H1 (cell line): ENCODE data around the gene FRMD5. TPM values are rescaled to one million over a fixed set of nuclear protein-coding genes. Genes with fewer than 3 reads are reported as not detected.

ENCODE experiments used
- CTCF ChIA-PET: fragments of 300-600 bp; sonication (Branson Sonifier 250); formaldehyde crosslinking; loops from one replicate; lab custom pipeline; 2021; ENCODE audit not compliant: partially characterized antibody; lab: Charles Lee
- POLR2A ChIA-PET: fragments of 300-600 bp; sonication (Branson Sonifier 250); formaldehyde crosslinking; loops from one replicate; lab custom pipeline; 2021; ENCODE audit warnings: inconsistent platforms; ENCODE audit not compliant: partially characterized antibody; lab: Charles Lee
- DNase-seq, 2 experiments: peaks; one replicate each; pipeline versions ENCODE4 v3.0.0 to v3.0.0-alpha.2; 2010 to 2022; ENCODE audit warnings: low spot score in 2 of 2, low read depth in 1 of 2, mixed read lengths in 1 of 2
- FAIRE-seq: peaks from 2 replicates; lab custom pipeline; 2011; peaks lifted over from hg19 to GRCh38; lab: Jason Lieb, UNC
- H2AFZ ChIP-seq: 2 replicates; pipeline ENCODE4 v1.8.1; 2012; ENCODE audit warnings: low read length, inconsistent platforms
- H2AK5ac ChIP-seq: 2 replicates; pipeline ENCODE4 v1.6.1; 2013; ENCODE audit warnings: low read depth, low read length
- H2BK120ac ChIP-seq: replicated peaks from 2 replicates; pipeline ENCODE3; 2013; ENCODE audit warnings: low read depth, low read length, inconsistent platforms
- H2BK12ac ChIP-seq: 2 replicates; pipeline ENCODE4 v1.6.1; 2013; ENCODE audit warnings: low read depth, low read length
- H2BK15ac ChIP-seq: 2 replicates; pipeline ENCODE4 v1.6.1; 2013; ENCODE audit warnings: low read length
- H2BK20ac ChIP-seq: 2 replicates; pipeline ENCODE4 v1.6.1; 2013; ENCODE audit warnings: low read length
- H2BK5ac ChIP-seq: 2 replicates; pipeline ENCODE4 v1.6.1; 2013; ENCODE audit warnings: low read depth, low read length
- H3K14ac ChIP-seq: 2 replicates; pipeline ENCODE4 v1.6.1; 2013; ENCODE audit warnings: inconsistent platforms; ENCODE audit not compliant: insufficient read length
- H3K18ac ChIP-seq: 2 replicates; pipeline ENCODE4 v1.6.1; 2013; ENCODE audit warnings: low read length; ENCODE audit errors: extremely low read depth
- H3K23ac ChIP-seq: 2 replicates; pipeline ENCODE4 v1.6.1; 2013; ENCODE audit warnings: inconsistent platforms; ENCODE audit not compliant: insufficient read length
- H3K23me2 ChIP-seq: 2 replicates; pipeline ENCODE4 v1.6.1; 2013; ENCODE audit warnings: low read depth, low read length
- H3K27ac ChIP-seq: 2 replicates; pipeline ENCODE4 v1.6.1; 2011; ENCODE audit warnings: low read depth, low read length, inconsistent platforms
- H3K27me3 ChIP-seq, 4 experiments: replicated peaks in 1 of 4; 1 replicate in 1 of 4; 2 replicates in 3 of 4; pipeline versions ENCODE4 v1.6.1 to v1.8.1; 2011 to 2013; ENCODE audit warnings: low read length in 3 of 4, mild to moderate bottlenecking in 3 of 4, inconsistent platforms in 2 of 4, mixed read lengths in 2 of 4, moderate library complexity in 1 of 4; ENCODE audit not compliant: control insufficient read depth in 3 of 4, insufficient read depth in 3 of 4; ENCODE audit errors: extremely low read depth in 1 of 4
- H3K36me3 ChIP-seq, 4 experiments: 2 replicates each; pipeline versions ENCODE4 v1.6.1 to v1.8.1; 2011 to 2013; ENCODE audit warnings: mild to moderate bottlenecking in 4 of 4, low read length in 3 of 4, moderate library complexity in 2 of 4, control low read depth in 1 of 4, inconsistent platforms in 1 of 4; ENCODE audit not compliant: insufficient read depth in 4 of 4, control insufficient read depth in 2 of 4
- H3K4ac ChIP-seq: replicated peaks from 2 replicates; pipeline ENCODE3; 2013; ENCODE audit warnings: low read length, low read depth, mixed read lengths, inconsistent platforms; ENCODE audit not compliant: insufficient read length
- H3K4me1 ChIP-seq, 4 experiments: replicated peaks in 1 of 4; 1 replicate in 1 of 4; 2 replicates in 3 of 4; pipeline versions ENCODE4 v1.6.1 to v1.8.1; 2011 to 2013; ENCODE audit warnings: low read length in 3 of 4, inconsistent platforms in 2 of 4, mixed read lengths in 1 of 4; ENCODE audit not compliant: insufficient read depth in 4 of 4, control insufficient read depth in 3 of 4
- H3K4me2 ChIP-seq, 2 experiments: 2 replicates each; pipeline versions ENCODE4 v1.6.1 to v1.8.1; 2011 to 2013; ENCODE audit warnings: low read depth in 2 of 2, low read length in 2 of 2, control low read depth in 1 of 2, inconsistent platforms in 1 of 2, mild to moderate bottlenecking in 1 of 2; ENCODE audit not compliant: insufficient read depth in 1 of 2
- H3K4me3 ChIP-seq, 4 experiments: fragments of 200-600, 300-600 bp in 1 of 4; sonication (generic), shearing (Covaris generic), sonication (Bioruptor Twin) in 1 of 4; 2 replicates each; pipeline versions ENCODE4 v1.5.1 to v1.8.1; 2011 to 2016; ENCODE audit warnings: low read length in 4 of 4, low read depth in 3 of 4, control low read depth in 2 of 4, inconsistent platforms in 2 of 4, mild to moderate bottlenecking in 2 of 4, mixed read lengths in 1 of 4, moderate library complexity in 1 of 4; ENCODE audit not compliant: insufficient read depth in 2 of 4; ENCODE audit errors: extremely low read depth in 1 of 4
- H3K56ac ChIP-seq: replicated peaks from 2 replicates; pipeline ENCODE3; 2013; ENCODE audit warnings: low read depth, mild to moderate bottlenecking, mixed read lengths, low read length, inconsistent platforms; ENCODE audit not compliant: insufficient read length
- H3K79me1 ChIP-seq: 2 replicates; pipeline ENCODE4 v1.6.1; 2013; ENCODE audit warnings: low read depth, low read length, control low read depth
- H3K79me2 ChIP-seq, 2 experiments: 2 replicates each; pipeline versions ENCODE4 v1.6.1 to v1.8.1; 2012 to 2013; ENCODE audit warnings: low read length in 2 of 2, mild to moderate bottlenecking in 2 of 2, inconsistent platforms in 1 of 2; ENCODE audit not compliant: insufficient read depth in 2 of 2, control insufficient read depth in 1 of 2
- H3K9ac ChIP-seq, 4 experiments: replicated peaks in 1 of 4; 1 replicate in 1 of 4; 2 replicates in 3 of 4; pipeline versions ENCODE4 v1.6.1 to v1.8.1; 2011 to 2013; ENCODE audit warnings: low read depth in 3 of 4, low read length in 3 of 4, control low read depth in 2 of 4, mild to moderate bottlenecking in 2 of 4, moderate library complexity in 2 of 4, inconsistent platforms in 1 of 4; ENCODE audit errors: extremely low read depth in 1 of 4
- H3K9me3 ChIP-seq, 2 experiments: 2 replicates each; pipeline versions ENCODE4 v1.6.1 to v1.8.1; 2012 to 2013; ENCODE audit warnings: mild to moderate bottlenecking in 2 of 2, moderate library complexity in 2 of 2, control low read depth in 1 of 2, inconsistent platforms in 1 of 2, low read depth in 1 of 2, low read length in 1 of 2, mixed read lengths in 1 of 2; ENCODE audit not compliant: insufficient read depth in 2 of 2
- H4K20me1 ChIP-seq, 2 experiments: replicated peaks in 1 of 2; 2 replicates each; pipeline versions ENCODE3 to v1.8.1; 2011 to 2013; ENCODE audit warnings: inconsistent platforms in 2 of 2, low read length in 2 of 2, mild to moderate bottlenecking in 1 of 2; ENCODE audit not compliant: insufficient read depth in 2 of 2, control insufficient read depth in 1 of 2
- H4K5ac ChIP-seq: 2 replicates; pipeline ENCODE4 v1.6.1; 2013; ENCODE audit warnings: low read length, low read depth, mixed read lengths, inconsistent platforms; ENCODE audit not compliant: insufficient read length
- H4K8ac ChIP-seq: 2 replicates; pipeline ENCODE4 v1.8.0; 2013; ENCODE audit warnings: mild to moderate bottlenecking, moderate library complexity, low read length, inconsistent platforms; ENCODE audit not compliant: insufficient read depth; ENCODE audit errors: extremely low read depth
- H4K91ac ChIP-seq: replicated peaks from 2 replicates; pipeline ENCODE3; 2013; ENCODE audit warnings: low read length, mixed read lengths, inconsistent platforms; ENCODE audit not compliant: insufficient read length
- ATF2 ChIP-seq: IDR thresholded peaks from 2 replicates; pipeline ENCODE4 v1.6.1; 2012; ENCODE audit warnings: low read length, inconsistent platforms
- BACH1 ChIP-seq: IDR thresholded peaks from 2 replicates; pipeline ENCODE4 v1.6.1; 2012; ENCODE audit warnings: low read length, improper control_type of control experiment
- CBX8 ChIP-seq: fragments of 300-800, 300-1000 bp; sonication (generic); IDR thresholded peaks from 2 replicates; pipeline ENCODE4 v1.7.1; 2016; ENCODE audit warnings: low read depth, low read length, borderline replicate concordance
- CREB1 ChIP-seq: IDR thresholded peaks from 2 replicates; pipeline ENCODE4 v1.6.1; 2012; ENCODE audit warnings: inconsistent platforms
- HDAC2 ChIP-seq, 2 experiments: fragments of 300-600 bp in 1 of 2; sonication (generic) in 1 of 2; IDR thresholded peaks; 2 replicates each; pipeline ENCODE4 v1.6.1; 2011 to 2012; ENCODE audit warnings: low read depth in 2 of 2, low read length in 2 of 2, mild to moderate bottlenecking in 2 of 2, moderate library complexity in 2 of 2, borderline replicate concordance in 1 of 2, inconsistent platforms in 1 of 2
- HDAC6 ChIP-seq: IDR thresholded peaks from one replicate; pipeline ENCODE4 v1.7.1; 2012; ENCODE audit warnings: low read depth, mild to moderate bottlenecking, inconsistent platforms, low read length, moderate library complexity
- RFX5 ChIP-seq: IDR thresholded peaks from 2 replicates; pipeline ENCODE4 v1.6.1; 2011; ENCODE audit warnings: low read depth, low read length, improper control_type of control experiment, borderline replicate concordance
- RNF2 ChIP-seq: fragments of 200-900, 300-1000 bp; sonication (generic); IDR thresholded peaks from 2 replicates; pipeline ENCODE4 v1.7.1; 2016; ENCODE audit warnings: borderline replicate concordance, low read depth, mild to moderate bottlenecking, antibody characterized with exemption, low read length; ENCODE audit not compliant: poor library complexity, severe bottlenecking; ENCODE audit errors: missing control alignments
- WGBS, 2 experiments: shearing (Covaris generic) in 1 of 2; methylation state at CpG; one replicate each; pipeline versions ENCODE4 v1.1.6 to v1.1.7; 2013 to 2015; ENCODE audit warnings: low lambda C conversion rate in 2 of 2, mixed read lengths in 2 of 2, inconsistent platforms in 1 of 2, low coverage in 1 of 2, missing lambda C conversion rate in 1 of 2; ENCODE audit not compliant: insufficient replicate concordance in 2 of 2, insufficient coverage in 1 of 2, insufficient read length in 1 of 2; ENCODE audit errors: extremely low coverage in 1 of 2, missing lambda C conversion rate in 1 of 2; 5-methylcytosine and 5-hydroxymethylcytosine counted together
- polyA plus RNA-seq, 7 experiments: library from polyadenylated mRNA; depleted of rRNA in 3 of 7; stranded (reverse) in 5 of 7; unstranded in 2 of 7; fragments of >200 nt in 5 of 7; fragments of 200-250 nt in 2 of 7; gene quantifications; 1 replicate in 5 of 7; 2 replicates in 1 of 7; 4 replicates in 1 of 7; pipeline versions ENCODE4 v1.2.1 to v1.2.3, GENCODE V29; 2011 to 2013; ENCODE audit warnings: missing spikeins in 2 of 7, mixed read lengths in 2 of 7
- total RNA-seq: library from RNA; stranded (reverse); fragmentation: NEBNext Ultra II Directional; extraction: Animal tissue kit (Norgen Biotek cat#: 25700); gene quantifications from 2 replicates; pipeline ENCODE4 v1.2.1, GENCODE V29; 2021

Gene FRMD5
- total and polyA plus RNA-seq, 2 of the 8 experiments (the other 6 are each of a cell fraction or from before 2014, with no cell fraction given), result 10.1 to 12.6 TPM

- Histone ChIP-seq H3K9ac (peak within 1 kb of the TSS; percentile 74 to 92 (median 78)), H2BK120ac (no peak within 1 kb of the TSS), H3K23me2 (no peaks in the 10 kb centered on the region), H2BK12ac (no peak within 1 kb of the TSS; the same call in 1 of the 2 replicates), H3K14ac (no peak within 1 kb of the TSS), H2BK5ac (no peak within 1 kb of the TSS), H3K18ac (peak within 1 kb of the TSS; percentile 62; the same call in 1 of the 2 replicates), H3K4me1 (peaks cover 0 to 4% (median 2%) of the 10 kb centered on the region in 4 experiments; a peak in 4 of 7 replicates), H3K27me3 (peaks cover 0 to 16% (median 4%) of the 10 kb centered on the region in 4 experiments; a peak in 4 of 7 replicates), H3K4me3 (peak within 1 kb of the TSS; percentile 57 to 82 (median 62)), H3K27ac (peak within 1 kb of the TSS; percentile 36; the same call in 1 of the 2 replicates), H3K4me2 (peak within 1 kb of the TSS; percentile 64 to 80), H2AK5ac (no peak within 1 kb of the TSS), H2AFZ (peak within 1 kb of the TSS; percentile 92), H2BK20ac (no peak within 1 kb of the TSS), H3K79me1 (no peaks in the 10 kb centered on the region), H2BK15ac (no peak within 1 kb of the TSS), H3K4ac (no peak within 1 kb of the TSS), H3K36me3 (peaks cover 0 to 5% (median 0%) of the 10 kb centered on the region in 4 experiments; a peak in 1 of 8 replicates), H3K23ac (no peak within 1 kb of the TSS), H4K91ac (no peak within 1 kb of the TSS), H4K8ac (peak within 1 kb of the TSS; percentile 90), H4K20me1 (no peaks in the 10 kb centered on the region), H3K79me2 (peaks cover 3 to 15% of the 10 kb centered on the region in 2 experiments), H4K5ac (no peak within 1 kb of the TSS), H3K56ac (no peak within 1 kb of the TSS), H3K9me3 (peaks cover 0 to 3% of the 10 kb centered on the region in 2 experiments; a peak in 2 of 4 replicates)
- POLR2A ChIA-PET, result interaction anchor here (0.6 to 2.0 kb wide), 6 partner anchors 17 to 343 kb away, joined by 3 to 8 read pairs (median 4); partner anchors contain the start of genes ELL3, HYPK and SERINC4
- 16% methylated on average over 48 of the region's 48 CpGs; no CpG with 5 or more reads in 1 of the 2 experiments for WGBS, 2 experiments
- FAIRE-seq (no peak), DNase-seq (peak; percentile 60 to 89)
- CTCF ChIA-PET, result interaction anchor here (0.7 kb wide), 1 partner anchor 14 kb away, joined by 3 read pairs; no protein-coding TSS in a partner anchor
- TF ChIP-seq ATF2 (no peak), BACH1 (no peak), HDAC2 (IDR thresholded peaks at IDR 0.05; ENCODE audit: borderline replicate concordance in 1 of 2, low read depth in 2 of 2, low read length in 2 of 2) (peak in 1 of 2 experiments; percentile 79; a peak in 1 of 4 replicates), HDAC6 (no peak), CBX8 (no peak), CREB1 (no peak), RFX5 (no peak), RNF2 (no peak)
Observed at GRCh38 chr15:43826508-43827341, 368.3 kb downstream of the FRMD5 start, which contains the start of gene WDR76. WDR76 (plus strand) TSS chr15:43827002; CDS start chr15:43827033, 31 bp downstream.
